IPS-11a (cell line): ENCODE data around the gene ATP13A2.
"Not testable (repeated sequence)": the region's sequence is repeated elsewhere in the genome, so short reads cannot be mapped to it uniquely, and the experiment has no call there.

Experiments
- H3K4me3 ChIP-seq: one replicate; pipeline ENCODE4 v1.5.1; 2013; ENCODE audit warnings: low read depth, low read length, control low read depth

Gene ATP13A2

GRCh38 chr1:16979475-16980327, 32.0 kb downstream of the ATP13A2 start:
- H3K4me3 ChIP-seq = peak overlapping the region; percentile 38

GRCh38 chr1:16978567-16979474, 32.9 kb downstream of the ATP13A2 start:
- H3K4me3 ChIP-seq = peak overlapping the region; percentile 38

- no peak overlapping the region for H3K4me3 ChIP-seq
These were observed 33.6 kb downstream of the ATP13A2 start for GRCh38 chr1:16978139-16978538.

- no peak overlapping the region for H3K4me3 ChIP-seq
These were observed 34.4 kb downstream of the ATP13A2 start for GRCh38 chr1:16977377-16977776.

- H3K4me3 ChIP-seq = no peak overlapping the region
These were observed 34.8 kb downstream of the ATP13A2 start for GRCh38 chr1:16976966-16977365.

- no peak overlapping the region for H3K4me3 ChIP-seq
These were observed 35.9 kb downstream of the ATP13A2 start for GRCh38 chr1:16975838-16976237.

GRCh38 chr1:16975211-16975610, 36.5 kb downstream of the ATP13A2 start:
- H3K4me3 ChIP-seq = no peak overlapping the region

GRCh38 chr1:16973215-16973614, 38.5 kb downstream of the ATP13A2 start:
- no peak overlapping the region for H3K4me3 ChIP-seq

- no peak overlapping the region for H3K4me3 ChIP-seq
These were observed 39.4 kb downstream of the ATP13A2 start for GRCh38 chr1:16972189-16972895.

- H3K4me3 ChIP-seq = no peak overlapping the region
These were observed 40.2 kb downstream of the ATP13A2 start for GRCh38 chr1:16971341-16972188.

GRCh38 chr1:16970132-16970910, 41.4 kb downstream of the ATP13A2 start:
- no peak overlapping the region for H3K4me3 ChIP-seq

- no peak overlapping the region for H3K4me3 ChIP-seq
These were observed 42.1 kb downstream of the ATP13A2 start for GRCh38 chr1:16969651-16970050.

- H3K4me3 ChIP-seq = no peak overlapping the region
These were observed 42.6 kb downstream of the ATP13A2 start for GRCh38 chr1:16969057-16969611.

GRCh38 chr1:16968372-16968771, 43.4 kb downstream of the ATP13A2 start:
- no peak overlapping the region for H3K4me3 ChIP-seq

GRCh38 chr1:16967962-16968361, 43.8 kb downstream of the ATP13A2 start:
- H3K4me3 ChIP-seq = no peak overlapping the region

- H3K4me3 ChIP-seq = no peak overlapping the region
These were observed 44.6 kb downstream of the ATP13A2 start for GRCh38 chr1:16967095-16967575.

- no peak overlapping the region for H3K4me3 ChIP-seq
These were observed 45.4 kb downstream of the ATP13A2 start for GRCh38 chr1:16966282-16966681.

GRCh38 chr1:16965486-16966067, 46.2 kb downstream of the ATP13A2 start:
- no peak overlapping the region for H3K4me3 ChIP-seq

GRCh38 chr1:16964169-16964568, 47.6 kb downstream of the ATP13A2 start:
- H3K4me3 ChIP-seq = not testable (repeated sequence)
